Ascending aorta (tissue), 2 donors: ENCODE data around the gene ANP32B. TPM values are rescaled to one million over a fixed set of nuclear protein-coding genes. Genes with fewer than 3 reads are reported as not detected.

Experiments used
- DNase-seq, 2 donors: peaks; one replicate each; pipeline ENCODE4 v3.0.0-alpha.2; 2019; ENCODE audit warnings: low spot score in 2 of 2
- H3K27ac ChIP-seq, 2 donors: fragments of 200-600 bp; sonication (generic); one replicate each; pipeline ENCODE4 v1.5.1; 2016 to 2017; ENCODE audit warnings: mild to moderate bottlenecking in 1 of 2
- H3K27me3 ChIP-seq: fragments of 200-600 bp; sonication (generic); one replicate; pipeline ENCODE4 v1.5.1; 2017
- H3K36me3 ChIP-seq, 2 donors: fragments of 200-600 bp; sonication (generic); one replicate each; pipeline ENCODE4 v1.5.1; 2016
- H3K4me1 ChIP-seq, 2 donors: fragments of 200-600 bp; sonication (generic); one replicate each; pipeline ENCODE4 v1.5.1; 2016 to 2017; ENCODE audit warnings: mild to moderate bottlenecking in 1 of 2
- H3K4me3 ChIP-seq, 2 donors: fragments of 200-600 bp; sonication (generic); one replicate each; pipeline ENCODE4 v1.5.1; 2016 to 2017; ENCODE audit warnings: mild to moderate bottlenecking in 1 of 2
- H3K9me3 ChIP-seq, 2 donors: fragments of 200-600 bp; sonication (generic); one replicate each; pipeline ENCODE4 v1.5.1; 2016
- CTCF ChIP-seq, 3 experiments: fragments of 200-600 bp in 2 of 3; fragments of 450-650 bp in 1 of 3; sonication (generic) in 2 of 3; IDR thresholded peaks; one replicate each; pipeline ENCODE4 v1.5.1; 2016 to 2019; ENCODE audit warnings: antibody characterized with exemption in 3 of 3, mild to moderate bottlenecking in 1 of 3, moderate library complexity in 1 of 3
- intact Hi-C: fragments of 100-400 bp; cut with DNase I; formaldehyde crosslinking; loops from one replicate; pipeline ENCODE4 v1.15.1; 2023
- total RNA-seq: library from RNA; depleted of rRNA; stranded (reverse); fragments of >200 nt; gene quantifications from one replicate; pipeline ENCODE4 v1.1.0, GENCODE V29; 2016

The ANP32B gene
- total RNA-seq, 1 donor from 2014 or later, result 13.9 TPM

- Histone ChIP-seq H3K9me3 (no peaks in the 10 kb centered on the region), H3K4me1 (peaks cover 6 to 7% of the 10 kb centered on the region in 2 donors), H3K36me3 (no peaks in the 10 kb centered on the region), H3K4me3 (no peak overlapping the region), H3K27me3 (no peaks in the 10 kb centered on the region), H3K27ac (no peak overlapping the region)
- intact Hi-C loops, result loop anchor here (5.0 to 10.0 kb wide), 3 partner anchors 278 to 814 kb away; partner anchors contain the start of genes ANKS6 and TDRD7
- DNase-seq, result no peak
- TF ChIP-seq CTCF (IDR thresholded peaks at IDR 0.05), result no peak
Measured at GRCh38 chr9:97980479-97980803, 2.7 kb upstream of the ANP32B start.

- Histone ChIP-seq H3K4me3 (no peak overlapping the region), H3K4me1 (peaks cover 7 to 11% of the 10 kb centered on the region in 2 donors), H3K27ac (no peak overlapping the region), H3K36me3 (no peaks in the 10 kb centered on the region), H3K9me3 (no peaks in the 10 kb centered on the region), H3K27me3 (no peaks in the 10 kb centered on the region)
- intact Hi-C loops, result loop anchor here (5.0 to 10.0 kb wide), 3 partner anchors 279 to 814 kb away; partner anchors contain the start of genes ANKS6 and TDRD7
- no peak for TF ChIP-seq CTCF (IDR thresholded peaks at IDR 0.05)
- DNase-seq, result no peak
Measured at GRCh38 chr9:97980918-97981845, 2.0 kb upstream of the ANP32B start.

GRCh38 chr9:97981846-97982682 is 1.1 kb upstream of the ANP32B start:
- intact Hi-C loops, result loop anchor here (5.0 to 10.0 kb wide), 3 partner anchors 280 to 813 kb away; partner anchors contain the start of genes ANKS6 and TDRD7
- Histone ChIP-seq H3K4me3 (peak overlapping the region; percentile 86 to 91), H3K36me3 (no peaks in the 10 kb centered on the region), H3K27ac (peak overlapping the region; percentile 56 to 99), H3K9me3 (no peaks in the 10 kb centered on the region), H3K27me3 (no peaks in the 10 kb centered on the region), H3K4me1 (peaks cover 7 to 11% of the 10 kb centered on the region in 2 donors)
- TF ChIP-seq CTCF (IDR thresholded peaks at IDR 0.05), result no peak
- no peak for DNase-seq

- Histone ChIP-seq H3K4me1 (peaks cover 7 to 20% of the 10 kb centered on the region in 2 donors), H3K27me3 (no peaks in the 10 kb centered on the region), H3K36me3 (no peaks in the 10 kb centered on the region), H3K4me3 (peak overlapping the region; percentile 86 to 91), H3K27ac (peak overlapping the region; percentile 97 to 99), H3K9me3 (no peaks in the 10 kb centered on the region)
- intact Hi-C loops, result loop anchor here (1.0 to 10.0 kb wide), 7 partner anchors 51 to 811 kb away; partner anchors contain the start of genes ANKS6, NANS, TBC1D2 and TDRD7
- no peak for TF ChIP-seq CTCF (IDR thresholded peaks at IDR 0.05)
- DNase-seq, result peak in 1 of 2 donors; percentile 67
Measured at GRCh38 chr9:97983589-97984187, 547 bp downstream of the ANP32B start.
